Fibroblast of the aortic adventitia (primary cell): ENCODE data around the gene ARF3. TPM values are rescaled to one million over a fixed set of nuclear protein-coding genes. Genes with fewer than 3 reads are reported as not detected.
A peak's percentile ranks its signal among the peaks of the same experiment; 100 is the strongest.

Source experiments
- DNase-seq: peaks from one replicate; pipeline ENCODE4 v3.0.0-alpha.2; 2010; ENCODE audit warnings: low read depth
- H3K4me3 ChIP-seq: 2 replicates; pipeline ENCODE4 v1.5.1; 2011; ENCODE audit warnings: low read depth, mild to moderate bottlenecking, control low read depth, low read length, moderate library complexity
- total RNA-seq: library from RNA; depleted of rRNA; stranded (reverse); fragments of >200 nt; gene quantifications from 2 replicates; pipeline ENCODE4 v1.2.3, GENCODE V29; 2012; ENCODE audit warnings: low replicate concordance
- TF ChIP-seq, protein P1 (sequence below): IDR thresholded peaks from 2 replicates; pipeline ENCODE4 v1.5.1; 2011; ENCODE audit warnings: mild to moderate bottlenecking, low read length, control low read depth, inconsistent platforms; ENCODE audit not compliant: insufficient read depth

The ARF3 gene
- total RNA-seq, 1 donor, result 65.3 TPM

- no peak for DNase-seq
- TF ChIP-seq, protein P1, sequence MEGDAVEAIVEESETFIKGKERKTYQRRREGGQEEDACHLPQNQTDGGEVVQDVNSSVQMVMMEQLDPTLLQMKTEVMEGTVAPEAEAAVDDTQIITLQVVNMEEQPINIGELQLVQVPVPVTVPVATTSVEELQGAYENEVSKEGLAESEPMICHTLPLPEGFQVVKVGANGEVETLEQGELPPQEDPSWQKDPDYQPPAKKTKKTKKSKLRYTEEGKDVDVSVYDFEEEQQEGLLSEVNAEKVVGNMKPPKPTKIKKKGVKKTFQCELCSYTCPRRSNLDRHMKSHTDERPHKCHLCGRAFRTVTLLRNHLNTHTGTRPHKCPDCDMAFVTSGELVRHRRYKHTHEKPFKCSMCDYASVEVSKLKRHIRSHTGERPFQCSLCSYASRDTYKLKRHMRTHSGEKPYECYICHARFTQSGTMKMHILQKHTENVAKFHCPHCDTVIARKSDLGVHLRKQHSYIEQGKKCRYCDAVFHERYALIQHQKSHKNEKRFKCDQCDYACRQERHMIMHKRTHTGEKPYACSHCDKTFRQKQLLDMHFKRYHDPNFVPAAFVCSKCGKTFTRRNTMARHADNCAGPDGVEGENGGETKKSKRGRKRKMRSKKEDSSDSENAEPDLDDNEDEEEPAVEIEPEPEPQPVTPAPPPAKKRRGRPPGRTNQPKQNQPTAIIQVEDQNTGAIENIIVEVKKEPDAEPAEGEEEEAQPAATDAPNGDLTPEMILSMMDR, result no peak
- H3K4me3 ChIP-seq, result no peak overlapping the region
Observed at GRCh38 chr12:48990552-48990951, 33.3 kb upstream of the ARF3 start.

DNA sequence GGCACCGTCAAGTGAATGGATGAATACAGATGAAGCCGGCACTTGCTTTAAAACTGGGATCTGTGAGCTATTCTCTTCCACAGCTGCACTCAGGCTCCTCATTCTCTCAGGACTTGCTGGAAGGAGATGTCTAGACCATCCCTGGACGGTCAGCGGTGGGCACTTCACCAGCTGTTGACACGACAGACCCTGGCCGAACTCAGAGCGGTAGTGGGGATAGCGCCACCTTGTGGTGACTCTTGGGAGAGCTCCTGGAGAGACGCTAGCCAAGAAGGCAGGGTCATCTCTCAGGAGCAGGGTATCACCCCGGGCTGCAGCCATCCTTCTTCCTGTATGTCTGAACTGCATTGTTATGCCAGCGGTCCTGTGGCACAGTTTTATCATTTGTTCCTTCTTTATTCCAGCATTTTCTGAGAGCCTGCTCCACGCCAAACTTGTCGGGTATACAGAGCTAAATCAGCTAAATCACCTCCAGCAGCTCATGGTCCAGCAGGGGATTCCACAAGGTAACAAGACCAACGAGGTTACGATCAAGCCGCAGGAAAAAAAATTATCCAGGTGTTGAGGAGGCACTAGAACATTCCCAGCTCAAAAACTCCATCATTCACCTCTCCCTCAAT lies 30.9 kb upstream of the ARF3 start:
- peak; percentile 57 for DNase-seq

DNA sequence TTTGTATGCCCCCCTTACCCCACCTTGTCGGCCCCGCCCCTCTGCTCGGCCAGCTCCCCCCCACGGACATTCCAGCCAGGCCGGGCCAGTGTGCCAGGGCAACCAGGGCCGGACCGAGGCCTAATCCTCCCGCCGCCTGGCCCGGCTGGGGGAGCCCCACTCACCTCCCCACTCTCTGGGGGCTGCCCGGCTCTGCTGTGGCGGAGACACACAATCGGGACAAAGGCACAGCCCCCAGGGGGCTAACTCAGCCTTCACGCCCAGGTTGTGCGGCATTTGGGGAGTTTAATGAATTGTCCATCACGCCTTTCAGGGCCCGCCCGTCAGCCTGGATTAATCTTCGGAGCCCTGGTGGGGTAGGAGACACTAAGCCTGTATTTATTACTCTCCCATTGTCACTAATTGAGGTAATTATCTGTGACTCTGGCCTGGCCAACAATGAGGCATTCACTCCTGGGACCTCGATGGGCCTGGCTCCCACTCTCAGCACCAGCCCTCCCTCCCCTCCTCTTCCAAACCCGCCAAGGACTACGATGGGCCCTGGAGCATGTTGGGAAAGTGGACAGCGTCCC lies 29.5 kb upstream of the ARF3 start:
- DNase-seq, result no peak
- no peak overlapping the region for H3K4me3 ChIP-seq
- TF ChIP-seq, protein P1, result no peak

More for the DNA sequence above, 30.9 kb upstream of the ARF3 start:
- H3K4me3 ChIP-seq, result no peak overlapping the region
- TF ChIP-seq, protein P1, result peak; percentile 90

GRCh38 chr12:48985901-48986300 lies 28.6 kb upstream of the ARF3 start:
- H3K4me3 ChIP-seq, result no peak overlapping the region
- TF ChIP-seq, protein P1, result no peak
- no peak for DNase-seq

- no peak for DNase-seq
Observed at GRCh38 chr12:48985475-48985897, 28.2 kb upstream of the ARF3 start.

DNA sequence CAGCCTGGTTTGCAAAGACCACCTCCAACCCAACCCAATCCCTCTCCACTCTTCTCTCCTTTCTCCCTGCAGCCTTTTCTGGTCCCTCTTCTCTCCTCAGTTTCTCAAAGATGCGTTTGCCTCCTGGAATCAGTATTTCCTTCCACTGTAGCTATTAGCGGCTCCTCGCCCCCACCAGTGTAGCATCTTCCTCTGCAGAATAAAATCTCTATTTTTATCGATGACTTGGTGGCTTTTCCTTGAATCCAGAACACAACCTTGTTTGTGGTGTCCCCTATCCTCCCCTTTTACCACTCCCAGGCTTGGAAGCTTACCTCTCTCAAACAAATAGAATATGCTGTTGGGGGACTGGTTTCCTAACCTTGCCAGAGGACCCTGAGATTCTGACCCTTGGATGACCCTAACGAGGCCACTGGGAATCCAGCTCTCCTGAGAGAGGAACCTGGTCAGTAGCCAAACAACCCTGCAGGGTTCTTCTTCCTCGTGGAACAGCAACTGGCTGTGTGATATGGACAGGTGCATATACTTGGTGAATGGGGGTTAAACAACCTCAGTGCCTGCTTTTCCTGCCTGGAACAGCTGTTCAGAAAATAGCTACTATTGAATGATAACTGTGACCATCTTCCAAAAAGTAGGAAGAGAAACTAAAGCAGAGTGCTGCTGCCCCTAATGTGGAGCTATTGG lies 25.3 kb upstream of the ARF3 start:
- no peak for DNase-seq
- TF ChIP-seq, protein P1, result no peak
- no peak overlapping the region for H3K4me3 ChIP-seq

More at GRCh38 chr12:48985475-48985897, 28.2 kb upstream of the ARF3 start:
- TF ChIP-seq, protein P1, result no peak
- H3K4me3 ChIP-seq, result no peak overlapping the region
